Erythroblast (primary cell): ENCODE measurements around the gene CDK11B.
A peak's percentile ranks its signal among the peaks of the same experiment; 100 is the strongest.
"Not testable (repeated sequence)": the region's sequence is repeated elsewhere in the genome, so short reads cannot be mapped to it uniquely, and the experiment has no call there.

Experiments
- DNase-seq, 2 experiments: peaks; one replicate each; lab custom pipeline; 2025; lab: John Stamatoyannopoulos, UW
- GATA1 ChIP-seq: IDR thresholded peaks from 2 replicates; pipeline ENCODE4 v1.6.1; 2011; ENCODE audit warnings: low read depth, mild to moderate bottlenecking, control low read depth, low read length, moderate library complexity
- POLR2A ChIP-seq: IDR thresholded peaks from 2 replicates; pipeline ENCODE4 v1.6.1; 2011; ENCODE audit warnings: mild to moderate bottlenecking, low read length

Gene CDK11B

DNA sequence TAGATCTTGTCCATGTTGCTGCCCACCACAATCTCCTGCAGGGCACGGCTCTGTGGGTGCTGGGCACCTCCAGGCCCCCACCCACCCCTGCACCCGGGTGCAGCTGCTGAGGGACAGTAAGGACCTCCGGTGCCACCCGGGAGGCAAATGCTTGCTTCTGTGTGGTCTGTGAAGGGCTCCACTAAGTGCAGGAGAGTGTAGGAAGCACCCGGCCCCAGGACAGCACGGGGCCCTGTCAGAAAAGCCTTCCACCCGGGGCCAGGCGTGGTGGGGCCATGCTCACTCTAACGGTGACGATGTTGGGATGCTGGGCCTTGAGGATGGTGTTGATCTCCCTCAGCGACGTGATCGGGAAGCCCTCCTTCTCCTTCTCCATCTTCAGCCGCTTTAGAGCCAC, 21.3 kb downstream of the CDK11B start:
- DNase-seq, result not testable (repeated sequence)

DNA sequence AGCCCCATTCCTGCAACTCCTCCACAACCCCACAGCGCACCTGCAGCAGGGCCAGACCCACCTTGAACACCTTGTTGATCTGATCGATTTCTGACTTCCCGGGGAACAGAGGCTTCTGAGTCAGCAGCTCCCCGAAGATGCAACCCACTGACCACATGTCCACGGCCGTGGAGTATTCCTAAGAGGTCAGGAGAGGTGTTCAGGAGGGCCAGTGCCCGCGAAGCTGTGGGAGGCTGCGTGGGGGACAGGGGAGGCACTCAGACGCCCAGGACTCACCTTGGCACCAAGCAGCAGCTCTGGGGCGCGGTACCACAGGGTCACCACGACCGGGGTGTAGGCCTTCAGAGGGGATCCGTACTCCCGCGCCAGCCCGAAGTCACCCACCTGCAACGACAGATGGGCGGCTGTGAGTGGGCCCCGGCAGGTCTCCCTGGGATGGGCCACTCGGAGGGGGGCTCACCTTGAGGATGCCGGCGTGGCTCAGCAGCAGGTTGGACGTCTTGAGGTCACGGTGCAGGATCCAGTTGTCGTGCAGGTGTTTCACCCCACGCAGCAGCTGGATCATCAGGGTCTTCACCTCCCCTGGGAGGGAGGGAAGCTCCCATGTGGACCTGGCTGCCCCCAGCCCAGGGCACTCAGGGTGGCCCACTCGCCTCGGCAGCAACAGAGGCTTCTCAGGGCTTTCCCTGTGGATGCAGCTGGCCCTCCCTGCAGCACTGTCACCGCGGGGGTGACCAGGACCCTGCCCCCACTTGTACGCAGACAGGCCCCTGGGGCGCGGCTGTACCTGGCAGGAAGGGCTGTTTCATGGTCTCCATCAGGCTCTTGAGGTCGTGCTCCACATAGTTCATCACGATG, 22.0 kb downstream of the CDK11B start:
- DNase-seq, result not testable (repeated sequence)

- DNase-seq, result not testable (repeated sequence)
Measured at GRCh38 chr1:1634613-1635012, 24.2 kb downstream of the CDK11B start.

DNA sequence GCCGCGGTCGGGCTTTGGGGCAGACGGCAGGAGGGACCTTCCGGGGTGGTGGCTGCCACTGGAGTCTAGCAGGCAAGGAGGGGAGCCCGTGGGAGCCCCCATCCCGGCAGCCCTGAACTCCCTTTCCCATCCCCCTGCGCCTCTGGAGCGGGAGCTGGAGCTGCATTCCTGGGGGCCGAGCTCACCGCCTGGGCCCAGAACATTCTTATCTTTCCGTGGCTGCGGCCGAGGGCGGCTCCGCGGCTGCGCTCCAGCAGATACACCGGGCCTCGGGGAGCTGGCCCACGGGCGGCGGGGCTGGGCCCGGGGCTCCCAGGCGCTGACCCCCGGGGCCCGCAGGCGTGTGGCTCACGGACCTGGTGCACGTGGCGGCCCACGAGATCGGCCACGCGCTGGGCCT, 25.4 kb downstream of the CDK11B start:
- DNase-seq, result not testable (repeated sequence)

- TF ChIP-seq POLR2A (no peak), GATA1 (no peak)
Measured at GRCh38 chr1:1631782-1632420, 26.9 kb downstream of the CDK11B start, which contains the start of gene MMP23B. Gene MMP23B (plus strand): TSS chr1:1632173. CDS start chr1:1632219, 46 bp downstream.

GRCh38 chr1:1630965-1631781, 27.6 kb downstream of the CDK11B start:
- TF ChIP-seq POLR2A, result no peak
- TF ChIP-seq GATA1, result no peak
- DNase-seq, result no peak

More at GRCh38 chr1:1631782-1632420, 26.9 kb downstream of the CDK11B start, which contains the start of gene MMP23B:
- no peak for DNase-seq

DNA sequence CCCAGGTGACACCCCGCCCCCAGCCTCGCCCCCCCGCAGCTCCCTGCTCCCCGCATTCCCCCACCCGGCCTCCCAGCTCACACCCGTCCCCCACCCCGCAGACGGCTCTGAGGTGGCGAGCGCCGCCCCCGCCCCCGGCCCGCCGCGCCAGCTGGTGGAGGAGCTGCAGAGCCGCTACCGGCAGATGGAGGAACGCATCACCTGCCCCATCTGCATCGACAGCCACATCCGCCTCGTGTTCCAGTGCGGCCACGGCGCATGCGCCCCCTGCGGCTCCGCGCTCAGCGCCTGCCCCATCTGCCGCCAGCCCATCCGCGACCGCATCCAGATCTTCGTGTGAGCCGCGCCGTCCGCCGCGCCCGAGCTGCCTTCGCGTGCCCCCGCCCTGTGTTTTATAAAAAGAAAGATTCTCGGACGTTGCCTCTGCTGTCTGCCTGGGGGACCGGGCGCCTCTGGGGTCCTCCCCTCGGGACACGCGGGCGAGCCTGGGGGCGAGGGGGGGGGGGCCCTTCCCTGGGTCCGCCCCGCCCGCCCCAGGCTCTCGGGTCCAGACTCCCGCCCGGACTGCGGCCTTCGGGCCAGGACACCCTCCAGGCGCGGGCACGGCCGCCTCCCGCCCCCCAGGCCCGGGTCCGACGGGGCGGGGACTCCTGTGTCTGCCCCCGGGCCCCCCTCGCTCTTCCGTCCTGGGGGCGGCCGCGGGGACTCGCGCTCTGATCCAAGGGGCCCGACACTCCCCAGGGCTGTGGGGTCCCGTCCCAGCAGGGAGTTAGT, 28.4 kb downstream of the CDK11B start:
- TF ChIP-seq GATA1 (no peak), POLR2A (no peak)
- DNase-seq, result peak; percentile 83 to 86

DNA sequence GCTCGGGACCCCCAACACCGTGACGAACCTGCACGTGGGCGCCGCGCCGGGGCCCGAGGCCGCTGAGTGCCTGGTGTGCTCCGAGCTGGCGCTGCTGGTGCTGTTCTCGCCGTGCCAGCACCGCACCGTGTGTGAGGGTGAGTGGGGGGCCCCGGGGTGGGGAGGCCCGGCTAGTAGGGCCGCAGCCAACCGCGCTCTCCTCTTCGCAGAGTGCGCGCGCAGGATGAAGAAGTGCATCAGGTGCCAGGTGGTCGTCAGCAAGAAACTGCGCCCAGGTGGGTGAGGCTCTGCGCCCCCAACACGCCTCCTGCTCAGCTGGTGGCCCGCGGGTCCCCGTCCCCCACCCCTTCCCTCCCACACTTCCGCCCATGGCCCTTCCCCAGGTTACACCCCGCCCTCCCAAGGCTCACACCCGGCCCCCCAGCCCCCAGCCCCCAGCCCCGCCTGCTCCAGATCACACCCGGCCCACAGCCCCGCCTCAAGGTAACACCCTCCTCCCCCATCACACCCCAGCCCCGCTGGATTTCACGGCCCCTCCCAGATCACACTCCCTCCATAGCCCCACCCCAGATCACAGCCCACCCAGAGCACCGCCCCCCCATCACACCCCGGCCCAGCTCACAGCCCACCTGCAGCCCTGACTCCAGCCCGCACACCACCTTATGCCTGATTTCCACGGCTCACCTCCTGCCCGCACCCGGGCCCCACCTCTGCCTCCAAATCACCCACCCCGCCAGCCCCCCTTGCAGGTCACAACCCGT, 29.2 kb downstream of the CDK11B start:
- DNase-seq, result no peak
- no peak for TF ChIP-seq GATA1
- no peak for TF ChIP-seq POLR2A

GRCh38 chr1:1628754-1629429, 29.9 kb downstream of the CDK11B start:
- TF ChIP-seq GATA1 (no peak), POLR2A (no peak)
- no peak for DNase-seq

DNA sequence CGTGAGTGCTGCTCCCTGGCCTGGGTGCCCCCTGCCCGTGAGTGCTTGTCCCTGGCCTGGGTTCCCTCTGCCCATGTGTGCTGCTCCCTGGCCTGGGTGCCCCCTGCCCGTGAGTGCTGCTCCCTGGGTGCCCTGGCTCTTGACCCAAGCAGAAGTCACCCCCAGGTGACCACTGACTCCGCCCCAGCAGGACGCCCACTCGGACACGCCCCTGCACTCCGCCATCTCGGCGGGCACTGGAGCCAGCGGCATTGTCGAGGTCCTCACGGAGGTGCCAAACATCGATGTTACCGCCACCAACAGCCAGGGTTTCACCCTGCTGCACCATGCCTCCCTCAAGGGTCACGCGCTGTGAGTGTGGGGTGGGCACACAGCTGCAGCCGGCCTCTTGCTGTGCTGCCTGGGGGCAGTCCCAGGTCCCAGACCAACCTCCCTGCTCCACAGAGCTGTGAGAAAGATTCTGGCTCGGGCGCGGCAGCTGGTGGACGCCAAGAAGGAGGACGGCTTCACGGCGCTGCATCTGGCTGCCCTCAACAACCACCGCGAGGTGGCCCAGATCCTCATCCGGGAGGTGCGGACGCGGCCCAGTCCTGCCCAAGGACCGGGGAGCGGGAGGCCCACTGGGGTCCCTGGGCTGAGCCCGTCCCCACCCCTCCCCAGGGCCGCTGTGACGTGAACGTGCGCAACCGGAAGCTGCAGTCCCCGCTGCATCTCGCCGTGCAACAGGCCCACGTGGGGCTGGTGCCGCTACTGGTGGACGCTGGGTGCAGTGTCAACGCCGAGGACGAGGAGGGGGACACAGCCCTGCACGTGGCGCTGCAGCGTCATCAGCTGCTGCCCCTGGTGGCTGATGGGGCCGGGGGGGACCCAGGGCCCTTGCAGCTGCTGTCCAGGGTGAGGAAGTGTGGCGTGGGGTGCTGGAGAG, 30.7 kb downstream of the CDK11B start:
- TF ChIP-seq POLR2A (no peak), GATA1 (no peak)

DNA sequence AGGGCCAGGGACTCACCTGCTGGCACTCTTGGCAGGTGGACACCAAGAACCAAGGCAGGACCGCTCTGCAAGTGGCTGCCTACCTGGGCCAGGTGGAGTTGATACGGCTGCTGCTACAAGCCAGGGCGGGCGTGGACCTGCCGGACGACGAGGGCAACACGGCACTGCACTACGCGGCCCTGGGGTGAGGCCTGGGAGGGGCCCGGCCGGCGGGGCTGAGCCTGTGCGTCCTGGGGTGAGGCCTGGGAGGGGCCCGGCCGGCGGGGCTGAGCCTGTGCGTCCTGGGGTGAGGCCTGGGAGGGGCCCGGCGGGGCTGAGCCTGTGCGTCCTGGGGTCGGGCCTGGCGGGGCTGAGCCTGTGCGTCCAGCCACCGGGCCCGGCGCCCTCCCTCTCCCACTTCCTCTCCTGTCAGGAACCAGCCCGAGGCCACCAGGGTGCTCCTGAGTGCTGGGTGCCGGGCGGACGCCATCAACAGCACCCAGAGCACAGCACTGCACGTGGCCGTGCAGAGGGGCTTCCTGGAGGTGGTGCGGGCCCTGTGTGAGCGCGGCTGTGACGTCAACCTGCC, 31.5 kb downstream of the CDK11B start:
- TF ChIP-seq POLR2A (no peak), GATA1 (no peak)
- no peak for DNase-seq

More for the DNA sequence above, 30.7 kb downstream of the CDK11B start:
- DNase-seq, result no peak
